Gastroesophageal sphincter (tissue), 4 donors: ENCODE results near the gene TBATA. TPM values are rescaled to one million over a fixed set of nuclear protein-coding genes. Genes with fewer than 3 reads are reported as not detected.

Experiments used
- ATAC-seq: fragments of 150-250 bp; one replicate; pipeline ENCODE4 v1.9.1; 2016; ENCODE audit warnings: mild to moderate bottlenecking, moderate library complexity
- H3K27ac ChIP-seq, 4 donors: fragments of 200-600 bp; sonication (generic) in 3 of 4; 1 replicate in 3 of 4; 2 replicates in 1 of 4; pipeline ENCODE4 v1.5.1; 2016 to 2019
- H3K27me3 ChIP-seq: fragments of 200-600 bp; sonication (generic); one replicate; pipeline ENCODE4 v1.5.1; 2019
- H3K36me3 ChIP-seq, 2 donors: fragments of 200-600 bp; sonication (generic); one replicate each; pipeline ENCODE4 v1.5.1; 2019; ENCODE audit warnings: control low read depth in 1 of 2
- H3K4me1 ChIP-seq, 3 donors: fragments of 200-600 bp; sonication (generic); 1 replicate in 2 of 3; 2 replicates in 1 of 3; pipeline ENCODE4 v1.5.1; 2016 to 2019; ENCODE audit warnings: control low read depth in 2 of 3
- H3K4me3 ChIP-seq, 2 donors: fragments of 200-600 bp; sonication (generic); one replicate each; pipeline ENCODE4 v1.5.1; 2019; ENCODE audit warnings: mild to moderate bottlenecking in 1 of 2, moderate library complexity in 1 of 2
- H3K9me3 ChIP-seq, 3 donors: fragments of 200-600 bp; sonication (generic); one replicate each; pipeline ENCODE4 v1.5.1; 2017 to 2019; ENCODE audit warnings: control low read depth in 2 of 3
- EP300 ChIP-seq: sonication (generic); formaldehyde crosslinking; IDR thresholded peaks from one replicate; pipeline ENCODE4 v1.6.1; 2017; ENCODE audit warnings: antibody characterized with exemption, mild to moderate bottlenecking
- POLR2A ChIP-seq, 2 donors: fragments of 450-650 bp; IDR thresholded peaks; one replicate each; pipeline ENCODE4 v1.6.1; 2017; ENCODE audit warnings: antibody characterized with exemption in 2 of 2, mild to moderate bottlenecking in 2 of 2, moderate library complexity in 1 of 2
- POLR2AphosphoS5 ChIP-seq: sonication (generic); formaldehyde crosslinking; IDR thresholded peaks from one replicate; pipeline ENCODE4 v1.6.1; 2017; ENCODE audit warnings: antibody characterized with exemption
- WGBS, 2 donors: methylation state at CpG; one replicate each; pipeline ENCODE4 v1.1.5; 2018; ENCODE audit warnings: low coverage in 1 of 2; 5-methylcytosine and 5-hydroxymethylcytosine counted together
- total RNA-seq, 4 donors: library from RNA; depleted of rRNA; stranded (reverse); fragments of >200 nt; gene quantifications; one replicate each; pipeline ENCODE4 v1.1.0, GENCODE V29; 2016
- TF ChIP-seq, protein P1 (sequence below), 4 experiments: fragments of 200-600 bp in 2 of 4; fragments of 450-650 bp in 2 of 4; sonication (generic) in 1 of 4; IDR thresholded peaks; one replicate each; pipeline ENCODE4 v1.5.1; 2017 to 2019; ENCODE audit warnings: antibody characterized with exemption in 4 of 4, mild to moderate bottlenecking in 2 of 4, moderate library complexity in 2 of 4

The TBATA gene
- total RNA-seq, 4 donors from 2014 or later, result not detected

DNA sequence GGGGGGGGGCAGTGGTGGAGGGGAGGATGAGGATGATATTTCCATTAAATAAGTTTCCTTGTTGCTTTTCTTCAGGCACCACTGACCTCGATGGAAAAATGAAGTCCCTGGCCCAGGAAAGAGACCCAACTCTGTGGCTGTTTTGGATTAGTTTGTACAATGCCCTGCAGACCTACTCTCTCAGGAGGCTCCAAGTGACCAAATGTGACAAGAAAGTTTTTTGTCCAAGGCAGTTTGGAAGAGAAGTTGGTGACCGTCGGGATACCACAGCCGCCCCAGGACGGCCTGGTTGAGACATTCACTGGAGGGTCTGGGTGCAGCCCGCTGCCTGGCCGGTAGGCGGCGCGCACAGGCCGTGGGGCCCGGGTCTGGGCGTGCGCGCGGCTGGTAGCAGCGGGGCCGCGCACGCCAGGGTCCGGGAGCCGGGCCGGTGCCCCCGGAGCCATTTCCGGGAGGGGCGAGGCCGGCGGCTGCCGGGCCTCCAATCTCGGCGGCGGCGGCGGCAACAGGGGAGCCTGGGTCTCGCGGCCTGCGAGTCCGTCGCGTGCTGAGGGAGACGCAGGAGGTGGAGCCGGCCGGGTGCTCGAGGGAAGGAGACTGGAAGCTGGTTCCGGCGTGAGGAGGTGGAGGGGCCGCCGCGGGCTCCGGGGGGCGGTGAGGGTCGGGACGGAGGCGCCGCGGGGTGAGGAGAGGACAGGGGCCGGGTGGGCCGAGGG lies 30.5 kb upstream of the TBATA start, which contains the start of gene SGPL1:
Gene SGPL1 (plus strand): TSS at position 445 of the 716 bp plus-strand sequence. CDS start 906 bp downstream, outside the sequence.
- H3K36me3 ChIP-seq, result peaks cover 0 to 20% of the 10 kb centered on the region in 2 donors
- TF ChIP-seq EP300 (no peak), POLR2A (IDR thresholded peaks at IDR 0.05) (peak; percentile 62 to 69), POLR2AphosphoS5 (peak; percentile 35)
- TF ChIP-seq, protein P1, sequence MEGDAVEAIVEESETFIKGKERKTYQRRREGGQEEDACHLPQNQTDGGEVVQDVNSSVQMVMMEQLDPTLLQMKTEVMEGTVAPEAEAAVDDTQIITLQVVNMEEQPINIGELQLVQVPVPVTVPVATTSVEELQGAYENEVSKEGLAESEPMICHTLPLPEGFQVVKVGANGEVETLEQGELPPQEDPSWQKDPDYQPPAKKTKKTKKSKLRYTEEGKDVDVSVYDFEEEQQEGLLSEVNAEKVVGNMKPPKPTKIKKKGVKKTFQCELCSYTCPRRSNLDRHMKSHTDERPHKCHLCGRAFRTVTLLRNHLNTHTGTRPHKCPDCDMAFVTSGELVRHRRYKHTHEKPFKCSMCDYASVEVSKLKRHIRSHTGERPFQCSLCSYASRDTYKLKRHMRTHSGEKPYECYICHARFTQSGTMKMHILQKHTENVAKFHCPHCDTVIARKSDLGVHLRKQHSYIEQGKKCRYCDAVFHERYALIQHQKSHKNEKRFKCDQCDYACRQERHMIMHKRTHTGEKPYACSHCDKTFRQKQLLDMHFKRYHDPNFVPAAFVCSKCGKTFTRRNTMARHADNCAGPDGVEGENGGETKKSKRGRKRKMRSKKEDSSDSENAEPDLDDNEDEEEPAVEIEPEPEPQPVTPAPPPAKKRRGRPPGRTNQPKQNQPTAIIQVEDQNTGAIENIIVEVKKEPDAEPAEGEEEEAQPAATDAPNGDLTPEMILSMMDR (IDR thresholded peaks at IDR 0.05), result peak; percentile 92 to 99 (median 99)
- peak within 1 kb of the TSS; percentile 81 to 98 (median 95) for H3K27ac ChIP-seq
- H3K9me3 ChIP-seq, result no peaks in the 10 kb centered on the region
- H3K27me3 ChIP-seq, result no peaks in the 10 kb centered on the region
- H3K4me3 ChIP-seq, result peak within 1 kb of the TSS; percentile 68 to 92
- ATAC-seq, result peak; percentile 92
- WGBS, 2 donors, result 5% methylated on average over 7 of the region's 58 CpGs; no CpG with 5 or more reads in 1 of the 2 donors
- H3K4me1 ChIP-seq, result peaks cover 0 to 34% (median 15%) of the 10 kb centered on the region in 3 donors

DNA sequence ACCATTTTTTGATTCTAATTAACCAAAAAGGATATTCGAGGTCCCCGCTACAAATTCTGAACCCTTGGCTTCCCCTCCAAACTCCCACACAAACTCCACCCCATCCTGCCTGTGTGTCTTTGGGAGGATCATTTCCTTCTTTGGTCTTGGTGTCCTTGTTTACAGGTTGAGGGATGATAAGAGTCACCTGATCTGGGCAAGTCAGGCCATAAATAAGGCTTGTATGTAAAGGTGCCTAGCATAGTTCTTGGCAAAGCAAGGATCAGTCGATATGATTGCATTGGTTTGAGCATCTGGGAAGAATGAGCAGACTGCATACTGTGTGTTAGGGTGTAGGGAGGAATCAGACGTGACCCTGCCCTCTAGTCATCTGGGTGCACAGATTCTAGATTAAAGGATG lies 28.9 kb upstream of the TBATA start:
- 81 to 90% methylated on average over 4 of the region's 4 CpGs for WGBS, 2 donors
- no peak for ATAC-seq
- Histone ChIP-seq H3K27ac (no peak overlapping the region), H3K4me3 (no peak overlapping the region), H3K4me1 (peaks cover 0 to 32% (median 15%) of the 10 kb centered on the region in 3 donors), H3K27me3 (no peaks in the 10 kb centered on the region), H3K36me3 (peaks cover 0 to 5% of the 10 kb centered on the region in 2 donors), H3K9me3 (no peaks in the 10 kb centered on the region)
- TF ChIP-seq, protein P1 (IDR thresholded peaks at IDR 0.05), result no peak
- TF ChIP-seq EP300 (no peak), POLR2A (IDR thresholded peaks at IDR 0.05) (no peak), POLR2AphosphoS5 (no peak)

DNA sequence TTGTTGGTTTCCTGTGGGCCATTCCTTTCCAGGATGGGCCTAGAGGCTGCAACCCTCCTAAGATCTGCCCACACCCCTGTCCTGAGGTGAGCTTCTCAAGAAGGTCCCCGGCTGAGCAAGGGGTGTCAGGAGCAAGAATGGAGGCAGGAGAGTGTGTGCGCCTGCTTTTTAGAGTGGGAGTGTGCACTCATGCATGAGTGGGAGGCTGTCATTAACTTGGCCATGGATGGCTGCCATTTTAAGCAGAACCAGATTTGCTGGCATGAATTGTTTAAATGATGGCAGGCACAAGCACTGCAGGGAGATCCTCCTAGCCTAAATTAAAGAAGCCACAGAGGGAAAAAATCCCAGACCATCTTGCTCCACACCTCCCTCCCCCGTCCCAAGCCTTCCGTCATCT lies 27.6 kb upstream of the TBATA start:
- H3K27ac ChIP-seq, result no peak overlapping the region
- 90% methylated on average over 2 of the region's 4 CpGs; no CpG with 5 or more reads in 1 of the 2 donors for WGBS, 2 donors
- no peaks in the 10 kb centered on the region for H3K9me3 ChIP-seq
- TF ChIP-seq POLR2A (IDR thresholded peaks at IDR 0.05) (no peak), POLR2AphosphoS5 (no peak), EP300 (no peak)
- TF ChIP-seq, protein P1 (IDR thresholded peaks at IDR 0.05), result no peak
- H3K4me3 ChIP-seq, result no peak overlapping the region
- peaks cover 0 to 22% (median 15%) of the 10 kb centered on the region in 3 donors for H3K4me1 ChIP-seq
- H3K36me3 ChIP-seq, result no peaks in the 10 kb centered on the region
- no peak for ATAC-seq
- no peaks in the 10 kb centered on the region for H3K27me3 ChIP-seq

DNA sequence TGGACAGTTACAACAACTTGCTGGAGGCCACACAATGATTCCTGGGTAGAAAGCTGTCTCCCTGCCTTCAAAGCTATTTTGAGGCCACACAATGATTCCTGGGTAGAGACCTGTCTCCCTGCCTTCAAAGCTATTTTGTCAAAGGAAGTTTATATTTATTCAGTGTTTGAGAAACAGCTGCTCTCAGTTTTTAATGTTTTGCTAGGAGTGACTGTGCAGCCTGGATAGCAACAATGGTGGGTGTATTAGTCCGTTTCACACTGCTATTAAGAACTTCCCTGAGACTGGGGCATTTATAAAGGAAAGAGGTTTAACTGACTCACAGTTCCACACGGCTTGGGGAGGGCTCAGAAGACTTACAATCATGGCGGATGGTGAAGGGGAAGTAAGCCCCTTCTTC lies 26.7 kb upstream of the TBATA start:
- TF ChIP-seq POLR2AphosphoS5 (no peak), POLR2A (IDR thresholded peaks at IDR 0.05) (no peak), EP300 (no peak)
- TF ChIP-seq, protein P1 (IDR thresholded peaks at IDR 0.05), result no peak
- no peak for ATAC-seq
- no peaks in the 10 kb centered on the region for H3K27me3 ChIP-seq
- H3K9me3 ChIP-seq, result no peaks in the 10 kb centered on the region
- no peak overlapping the region for H3K27ac ChIP-seq
- no peaks in the 10 kb centered on the region for H3K36me3 ChIP-seq
- 67 to 73% methylated on average over 3 of the region's 3 CpGs for WGBS, 2 donors
- H3K4me1 ChIP-seq, result peaks cover 0 to 12% (median 9%) of the 10 kb centered on the region in 3 donors
- no peak overlapping the region for H3K4me3 ChIP-seq

DNA sequence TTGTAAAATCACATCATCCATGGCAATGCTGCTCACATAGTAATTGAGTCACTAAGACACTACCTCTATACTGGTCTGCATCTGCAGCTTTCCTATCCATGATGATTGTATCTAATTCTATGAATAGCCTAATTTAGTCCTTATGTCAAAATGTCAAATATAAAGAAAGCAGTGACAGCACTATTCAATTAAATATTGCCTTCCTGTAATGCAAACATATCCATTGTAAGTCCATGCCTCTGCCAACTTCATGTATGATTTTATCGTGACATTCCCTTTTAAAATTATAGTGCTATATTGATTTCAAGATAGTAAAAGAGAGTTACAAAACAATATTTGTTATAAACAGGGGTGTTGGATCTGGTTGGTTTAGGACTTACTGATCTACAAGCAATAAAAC lies 25.8 kb upstream of the TBATA start:
- H3K4me3 ChIP-seq, result no peak overlapping the region
- no peaks in the 10 kb centered on the region for H3K9me3 ChIP-seq
- no peaks in the 10 kb centered on the region for H3K36me3 ChIP-seq
- peaks cover 0 to 7% (median 6%) of the 10 kb centered on the region in 3 donors for H3K4me1 ChIP-seq
- no peak for ATAC-seq
- no peaks in the 10 kb centered on the region for H3K27me3 ChIP-seq
- TF ChIP-seq, protein P1 (IDR thresholded peaks at IDR 0.05), result no peak
- TF ChIP-seq EP300 (no peak), POLR2A (IDR thresholded peaks at IDR 0.05) (no peak), POLR2AphosphoS5 (no peak)
- 0 to 33% methylated on average over 1 of the region's 1 CpG for WGBS, 2 donors
- no peak overlapping the region for H3K27ac ChIP-seq
